ENCODE measurements around the gene TENM4. TPM values are rescaled to one million over a fixed set of nuclear protein-coding genes. Genes with fewer than 3 reads are reported as not detected.

TENM4 gene
- polyA plus RNA-seq, 1 of the 3 experiments (the other 2 are of a cell fraction): 16.7 TPM

- 85% methylated on average over 2 of the region's 2 CpGs for WGBS (ENCODE audit: low lambda C conversion rate)
- Histone ChIP-seq H3K36me3 (replicated peaks in 1 of 2; ENCODE audit: control insufficient read depth in 1 of 2, insufficient read depth in 2 of 2, low read length in 1 of 2) (no peaks in the 10 kb centered on the region), H3F3A (replicated peaks; ENCODE audit: insufficient read depth) (no peaks in the 10 kb centered on the region), H2AFZ (ENCODE audit: low read depth) (no peak overlapping the region), H3K4me1 (ENCODE audit: control insufficient read depth in 1 of 2, insufficient read depth in 2 of 2, low read depth in 1 of 2, low read length in 1 of 2) (peaks cover 11 to 50% of the 10 kb centered on the region in 2 experiments; a peak in 3 of 4 replicates), H3K9me3 (no peaks in the 10 kb centered on the region), H4K20me1 (ENCODE audit: insufficient read depth) (no peaks in the 10 kb centered on the region), H3K9ac (no peak overlapping the region), H3K79me2 (ENCODE audit: insufficient read depth) (no peaks in the 10 kb centered on the region), H3K4me2 (no peak overlapping the region), H3K27ac (ENCODE audit: low read depth in 2 of 2, low read length in 1 of 2) (no peak overlapping the region; a peak in 1 of 4 replicates), H3K4me3 (ENCODE audit: low read depth in 2 of 2, low read length in 1 of 2) (no peak overlapping the region), H3K9me2 (no peaks in the 10 kb centered on the region), H3K27me3 (ENCODE audit: insufficient read depth) (no peaks in the 10 kb centered on the region)
- TF ChIP-seq RCOR1 (IDR thresholded peaks at IDR 0.05; ENCODE audit: low read length): no peak
- no peak for TF ChIP-seq POLR2AphosphoS5 (IDR thresholded peaks at IDR 0.05; ENCODE audit: low read depth, low read length)
- TF ChIP-seq GABPA (IDR thresholded peaks at IDR 0.05; ENCODE audit: low read depth): no peak
- TF ChIP-seq SIN3A (IDR thresholded peaks at IDR 0.05; ENCODE audit: borderline replicate concordance, low read depth, low read length): no peak
- no peak for TF ChIP-seq USF2 (IDR thresholded peaks at IDR 0.05; ENCODE audit: borderline replicate concordance, low read depth, low read length)
- TF ChIP-seq, protein P1, sequence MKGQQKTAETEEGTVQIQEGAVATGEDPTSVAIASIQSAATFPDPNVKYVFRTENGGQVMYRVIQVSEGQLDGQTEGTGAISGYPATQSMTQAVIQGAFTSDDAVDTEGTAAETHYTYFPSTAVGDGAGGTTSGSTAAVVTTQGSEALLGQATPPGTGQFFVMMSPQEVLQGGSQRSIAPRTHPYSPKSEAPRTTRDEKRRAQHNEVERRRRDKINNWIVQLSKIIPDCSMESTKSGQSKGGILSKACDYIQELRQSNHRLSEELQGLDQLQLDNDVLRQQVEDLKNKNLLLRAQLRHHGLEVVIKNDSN (IDR thresholded peaks at IDR 0.05; ENCODE audit: borderline replicate concordance, low read depth): no peak
- TF ChIP-seq RFX5 (IDR thresholded peaks at IDR 0.05; ENCODE audit: low read length): no peak
- TF ChIP-seq EZH2phosphoT487 (IDR thresholded peaks at IDR 0.05; ENCODE audit: borderline replicate concordance, low read depth): no peak
- no peak for TF ChIP-seq CTCF (IDR thresholded peaks at IDR 0.05)
- no peak for TF ChIP-seq RAD21 (IDR thresholded peaks at IDR 0.05; ENCODE audit: low read length)
- no peak for TF ChIP-seq GATA2 (CRISPR knock-in tag; IDR thresholded peaks at IDR 0.05)
- no peak for TF ChIP-seq PBX3 (IDR thresholded peaks at IDR 0.05)
- TF ChIP-seq, protein P2, sequence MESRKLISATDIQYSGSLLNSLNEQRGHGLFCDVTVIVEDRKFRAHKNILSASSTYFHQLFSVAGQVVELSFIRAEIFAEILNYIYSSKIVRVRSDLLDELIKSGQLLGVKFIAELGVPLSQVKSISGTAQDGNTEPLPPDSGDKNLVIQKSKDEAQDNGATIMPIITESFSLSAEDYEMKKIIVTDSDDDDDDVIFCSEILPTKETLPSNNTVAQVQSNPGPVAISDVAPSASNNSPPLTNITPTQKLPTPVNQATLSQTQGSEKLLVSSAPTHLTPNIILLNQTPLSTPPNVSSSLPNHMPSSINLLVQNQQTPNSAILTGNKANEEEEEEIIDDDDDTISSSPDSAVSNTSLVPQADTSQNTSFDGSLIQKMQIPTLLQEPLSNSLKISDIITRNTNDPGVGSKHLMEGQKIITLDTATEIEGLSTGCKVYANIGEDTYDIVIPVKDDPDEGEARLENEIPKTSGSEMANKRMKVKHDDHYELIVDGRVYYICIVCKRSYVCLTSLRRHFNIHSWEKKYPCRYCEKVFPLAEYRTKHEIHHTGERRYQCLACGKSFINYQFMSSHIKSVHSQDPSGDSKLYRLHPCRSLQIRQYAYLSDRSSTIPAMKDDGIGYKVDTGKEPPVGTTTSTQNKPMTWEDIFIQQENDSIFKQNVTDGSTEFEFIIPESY (IDR thresholded peaks at IDR 0.05; ENCODE audit: borderline replicate concordance, low read depth): no peak
- TF ChIP-seq RXRA (IDR thresholded peaks at IDR 0.05; ENCODE audit: borderline replicate concordance, low read depth): no peak
- no peak for TF ChIP-seq TAF1 (IDR thresholded peaks at IDR 0.05; ENCODE audit: borderline replicate concordance, low read depth, low read length)
- TF ChIP-seq SMC3 (IDR thresholded peaks at IDR 0.05; ENCODE audit: low read depth, low read length): no peak
- no peak for TF ChIP-seq FOXJ3 (CRISPR knock-in tag; IDR thresholded peaks at IDR 0.05)
- no peak for TF ChIP-seq NFIC (IDR thresholded peaks at IDR 0.05; ENCODE audit: borderline replicate concordance)
- no peak for TF ChIP-seq MEF2A (IDR thresholded peaks at IDR 0.05; ENCODE audit: borderline replicate concordance, low read depth)
- ChIA-PET POLR2A (interaction anchor here (1.7 kb wide), 1 partner anchor 24 kb away, joined by 4 read pairs; no protein-coding TSS in a partner anchor), CTCF (no interaction called here)
- no peak for DNase-seq
These were observed 398.0 kb downstream of the TENM4 start for GRCh38 chr11:79042824-79043223.

Measured in SK-N-SH (cell line).